Measurements from ENCODE around the gene ANKHD1. TPM values are rescaled to one million over a fixed set of nuclear protein-coding genes. Genes with fewer than 3 reads are reported as not detected.
A peak's percentile ranks its signal among the peaks of the same experiment; 100 is the strongest.

ANKHD1 gene
- total and polyA plus RNA-seq, 2 donors (not counting 1 experiment from before 2014, with no cell fraction given), result 45.4 to 74.5 TPM

DNA sequence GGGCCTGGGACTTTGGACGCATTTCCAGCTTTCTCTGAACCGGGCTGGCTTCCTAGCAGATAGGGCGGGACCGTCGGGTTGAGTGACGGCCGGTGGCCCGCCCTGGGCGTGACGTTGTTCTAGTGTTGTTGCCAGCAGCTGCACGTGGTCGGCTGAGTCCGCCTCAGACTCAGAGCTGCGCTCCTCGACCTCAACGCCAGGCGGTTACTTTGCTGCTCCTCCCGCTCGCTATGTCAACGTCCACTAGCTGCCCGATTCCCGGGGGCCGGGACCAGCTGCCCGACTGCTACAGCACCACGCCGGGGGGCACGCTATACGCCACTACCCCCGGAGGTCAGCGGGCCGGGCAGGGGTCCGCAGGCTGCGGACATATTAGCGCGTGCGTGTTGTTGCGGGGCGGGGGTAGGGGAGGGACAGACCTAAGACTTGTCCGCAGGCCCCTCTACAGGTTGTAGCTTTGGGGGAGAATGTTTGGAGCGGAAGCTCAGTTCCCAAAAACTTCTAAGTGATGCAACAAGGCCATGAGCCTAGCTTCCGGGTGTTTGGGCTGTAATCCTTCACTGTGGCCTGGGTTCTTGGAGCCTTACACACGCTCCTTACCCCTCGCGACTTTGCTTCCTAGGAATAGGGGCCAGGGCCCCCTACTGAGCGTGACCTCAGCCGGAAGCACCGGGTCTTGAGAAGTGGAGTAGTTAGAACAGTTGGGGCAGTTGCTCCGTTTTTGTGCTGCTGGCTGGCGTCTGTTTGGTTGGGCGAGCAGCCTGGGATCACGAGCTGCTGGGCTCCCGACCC, 146.1 kb downstream of the ANKHD1 start, which contains the start of gene EIF4EBP3:
Gene EIF4EBP3 (plus strand): TSS at position 155 of the 792 bp plus-strand sequence. CDS start 76 bp downstream, at position 231.
- Histone ChIP-seq H3K4me3 (replicated peaks in 1 of 4; ENCODE audit: control extremely low read depth in 1 of 4, insufficient read depth in 1 of 4, low read depth in 3 of 4, low read length in 4 of 4) (peak within 1 kb of the TSS in 2 of 4 experiments; percentile 53 to 58), H3K27me3 (ENCODE audit: control insufficient read depth, insufficient read depth, low read length) (no peaks in the 10 kb centered on the region), H4K20me1 (ENCODE audit: control insufficient read depth, extremely low read depth, insufficient read depth, low read length) (peaks cover 2% of the 10 kb centered on the region), H3K36me3 (ENCODE audit: control insufficient read depth, insufficient read depth, low read length) (peaks cover 21% of the 10 kb centered on the region), H3K9ac (ENCODE audit: insufficient read depth, low read length) (peak within 1 kb of the TSS; percentile 48), H3K27ac (ENCODE audit: insufficient read depth, low read length) (peak within 1 kb of the TSS; percentile 80), H2AFZ (ENCODE audit: low read length) (peak within 1 kb of the TSS; percentile 9), H3K4me1 (ENCODE audit: control insufficient read depth, extremely low read depth, insufficient read depth, low read length) (peaks cover 15% of the 10 kb centered on the region), H3K9me3 (ENCODE audit: control insufficient read depth, insufficient read depth, low read depth, low read length) (no peaks in the 10 kb centered on the region), H3K4me2 (ENCODE audit: extremely low read depth, insufficient read depth, low read length) (peak within 1 kb of the TSS; percentile 73), H3K79me2 (ENCODE audit: control insufficient read depth, insufficient read depth, low read length) (peaks cover 4% of the 10 kb centered on the region)
- TF ChIP-seq, protein P1, sequence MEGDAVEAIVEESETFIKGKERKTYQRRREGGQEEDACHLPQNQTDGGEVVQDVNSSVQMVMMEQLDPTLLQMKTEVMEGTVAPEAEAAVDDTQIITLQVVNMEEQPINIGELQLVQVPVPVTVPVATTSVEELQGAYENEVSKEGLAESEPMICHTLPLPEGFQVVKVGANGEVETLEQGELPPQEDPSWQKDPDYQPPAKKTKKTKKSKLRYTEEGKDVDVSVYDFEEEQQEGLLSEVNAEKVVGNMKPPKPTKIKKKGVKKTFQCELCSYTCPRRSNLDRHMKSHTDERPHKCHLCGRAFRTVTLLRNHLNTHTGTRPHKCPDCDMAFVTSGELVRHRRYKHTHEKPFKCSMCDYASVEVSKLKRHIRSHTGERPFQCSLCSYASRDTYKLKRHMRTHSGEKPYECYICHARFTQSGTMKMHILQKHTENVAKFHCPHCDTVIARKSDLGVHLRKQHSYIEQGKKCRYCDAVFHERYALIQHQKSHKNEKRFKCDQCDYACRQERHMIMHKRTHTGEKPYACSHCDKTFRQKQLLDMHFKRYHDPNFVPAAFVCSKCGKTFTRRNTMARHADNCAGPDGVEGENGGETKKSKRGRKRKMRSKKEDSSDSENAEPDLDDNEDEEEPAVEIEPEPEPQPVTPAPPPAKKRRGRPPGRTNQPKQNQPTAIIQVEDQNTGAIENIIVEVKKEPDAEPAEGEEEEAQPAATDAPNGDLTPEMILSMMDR (conservative IDR thresholded peaks at IDR 0.05 in 1 of 2, IDR thresholded peaks at IDR 0.05 in 1 of 2; ENCODE audit: low read depth in 1 of 2, low read length in 2 of 2), result peak; percentile 52 to 62
- no peak for TF ChIP-seq EZH2 (IDR thresholded peaks at IDR 0.05; ENCODE audit: low read length, missing control alignments)
- DNase-seq (ENCODE audit: low read depth in 2 of 2), result peak; percentile 91 to 97

- peaks cover 2% of the 10 kb centered on the region for H4K20me1 ChIP-seq (ENCODE audit: control insufficient read depth, extremely low read depth, insufficient read depth, low read length)
- H3K4me1 ChIP-seq (ENCODE audit: control insufficient read depth, extremely low read depth, insufficient read depth, low read length), result peaks cover 15% of the 10 kb centered on the region
- peak overlapping the region; percentile 48 for H3K9ac ChIP-seq (ENCODE audit: insufficient read depth, low read length)
- H3K27me3 ChIP-seq (ENCODE audit: control insufficient read depth, insufficient read depth, low read length), result no peaks in the 10 kb centered on the region
- peak overlapping the region in 2 of 4 experiments; percentile 53 to 58 for H3K4me3 ChIP-seq (replicated peaks in 1 of 4; ENCODE audit: control extremely low read depth in 1 of 4, insufficient read depth in 1 of 4, low read depth in 3 of 4, low read length in 4 of 4)
- peaks cover 9% of the 10 kb centered on the region for H3K79me2 ChIP-seq (ENCODE audit: control insufficient read depth, insufficient read depth, low read length)
- DNase-seq (ENCODE audit: low read depth in 2 of 2), result no peak
- peak overlapping the region; percentile 80 for H3K27ac ChIP-seq (ENCODE audit: insufficient read depth, low read length)
- H3K4me2 ChIP-seq (ENCODE audit: extremely low read depth, insufficient read depth, low read length), result peak overlapping the region; percentile 49
- no peak for TF ChIP-seq EZH2 (IDR thresholded peaks at IDR 0.05; ENCODE audit: low read length, missing control alignments)
- TF ChIP-seq, protein P1 (conservative IDR thresholded peaks at IDR 0.05 in 1 of 2, IDR thresholded peaks at IDR 0.05 in 1 of 2; ENCODE audit: low read depth in 1 of 2, low read length in 2 of 2), result no peak
- H2AFZ ChIP-seq (ENCODE audit: low read length), result no peak overlapping the region
- H3K9me3 ChIP-seq (ENCODE audit: control insufficient read depth, insufficient read depth, low read depth, low read length), result no peaks in the 10 kb centered on the region
- H3K36me3 ChIP-seq (ENCODE audit: control insufficient read depth, insufficient read depth, low read length), result peaks cover 21% of the 10 kb centered on the region
Measured at GRCh38 chr5:140548300-140548688, 146.7 kb downstream of the ANKHD1 start.

DNA sequence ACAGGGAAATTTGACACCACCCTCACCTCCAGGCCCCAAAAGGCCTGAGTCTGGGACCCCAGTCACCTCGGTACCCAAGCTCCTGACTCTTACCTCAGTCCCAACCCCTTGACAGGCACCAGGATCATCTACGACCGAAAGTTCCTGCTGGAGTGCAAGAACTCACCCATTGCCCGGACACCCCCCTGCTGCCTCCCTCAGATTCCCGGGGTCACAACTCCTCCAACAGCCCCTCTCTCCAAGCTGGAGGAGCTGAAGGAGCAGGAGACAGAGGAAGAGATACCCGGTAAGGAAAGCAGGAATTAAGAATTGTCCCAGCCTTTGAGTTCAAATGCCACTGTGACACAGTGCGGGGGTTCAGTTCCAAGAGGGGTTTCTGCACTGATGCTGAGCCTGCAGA, 147.2 kb downstream of the ANKHD1 start:
- DNase-seq (ENCODE audit: low read depth in 2 of 2), result no peak
- Histone ChIP-seq H3K9ac (ENCODE audit: insufficient read depth, low read length) (no peak overlapping the region), H3K4me2 (ENCODE audit: extremely low read depth, insufficient read depth, low read length) (no peak overlapping the region), H2AFZ (ENCODE audit: low read length) (no peak overlapping the region), H3K36me3 (ENCODE audit: control insufficient read depth, insufficient read depth, low read length) (peaks cover 21% of the 10 kb centered on the region), H4K20me1 (ENCODE audit: control insufficient read depth, extremely low read depth, insufficient read depth, low read length) (peaks cover 2% of the 10 kb centered on the region), H3K4me3 (replicated peaks in 1 of 4; ENCODE audit: control extremely low read depth in 1 of 4, insufficient read depth in 1 of 4, low read depth in 3 of 4, low read length in 4 of 4) (peak overlapping the region in 1 of 4 experiments; percentile 58), H3K4me1 (ENCODE audit: control insufficient read depth, extremely low read depth, insufficient read depth, low read length) (peaks cover 15% of the 10 kb centered on the region), H3K9me3 (ENCODE audit: control insufficient read depth, insufficient read depth, low read depth, low read length) (no peaks in the 10 kb centered on the region), H3K27ac (ENCODE audit: insufficient read depth, low read length) (no peak overlapping the region), H3K27me3 (ENCODE audit: control insufficient read depth, insufficient read depth, low read length) (no peaks in the 10 kb centered on the region), H3K79me2 (ENCODE audit: control insufficient read depth, insufficient read depth, low read length) (peaks cover 14% of the 10 kb centered on the region)
- TF ChIP-seq, protein P1 (conservative IDR thresholded peaks at IDR 0.05 in 1 of 2, IDR thresholded peaks at IDR 0.05 in 1 of 2; ENCODE audit: low read depth in 1 of 2, low read length in 2 of 2), result no peak
- no peak for TF ChIP-seq EZH2 (IDR thresholded peaks at IDR 0.05; ENCODE audit: low read length, missing control alignments)

Measured in fibroblast of lung (primary cell).